Caco-2 (cell line): ENCODE results near the gene COX15. TPM values are rescaled to one million over a fixed set of nuclear protein-coding genes. Genes with fewer than 3 reads are reported as not detected.

Source experiments
- BruUV-seq: library from RNA; stranded (reverse); fragments of 400-500 nt; replicated peaks from 2 replicates; lab custom pipeline; 2021; lab: Mats Ljungman, UMichigan
- CTCF ChIA-PET: fragments of 300-600 bp; sonication (Branson Sonifier 250); formaldehyde crosslinking; loops from one replicate; lab custom pipeline; 2022; ENCODE audit warnings: antibody characterized with exemption; lab: Charles Lee
- POLR2A ChIA-PET: fragments of 300-600 bp; sonication (Branson Sonifier 250); formaldehyde crosslinking; loops from one replicate; lab custom pipeline; 2022; ENCODE audit warnings: antibody characterized with exemption; lab: Charles Lee
- DNase-seq, 2 experiments: peaks; one replicate each; pipeline versions ENCODE4 v3.0.0 to v3.0.0-alpha.2; 2020 to 2022
- H3K27me3 ChIP-seq: replicated peaks from 2 replicates; pipeline ENCODE4 v1.6.0; 2011; ENCODE audit warnings: low read length; ENCODE audit not compliant: control insufficient read depth, insufficient read depth
- H3K36me3 ChIP-seq: 2 replicates; pipeline ENCODE4 v1.5.1; 2011; ENCODE audit warnings: low read length; ENCODE audit not compliant: control insufficient read depth, insufficient read depth
- H3K4me1 ChIP-seq: fragments of 250-450 bp; sonication (Bioruptor Pico); 2 replicates; pipeline ENCODE4 v1.5.1; 2020; ENCODE audit warnings: mild to moderate bottlenecking
- H3K4me3 ChIP-seq: 2 replicates; pipeline ENCODE4 v1.5.1; 2011; ENCODE audit warnings: low read depth, mild to moderate bottlenecking, control low read depth, low read length
- H3K9me3 ChIP-seq: fragments of 250-450 bp; sonication (Bioruptor Pico); 2 replicates; pipeline ENCODE4 v1.5.1; 2020; ENCODE audit warnings: mild to moderate bottlenecking, moderate library complexity
- H3K27ac Mint-ChIP-seq: one replicate; pipeline ENCODE4 v1.8.0; 2022; ENCODE audit warnings: mixed read lengths; ENCODE audit not compliant: unreplicated experiment
- H3K27me3 Mint-ChIP-seq: one replicate; pipeline ENCODE4 v1.8.0; 2022; ENCODE audit warnings: mixed read lengths; ENCODE audit not compliant: insufficient read depth, unreplicated experiment
- H3K36me3 Mint-ChIP-seq: one replicate; pipeline ENCODE4 v1.8.0; 2022; ENCODE audit warnings: mild to moderate bottlenecking, mixed read lengths; ENCODE audit not compliant: insufficient read depth, unreplicated experiment
- H3K4me1 Mint-ChIP-seq: one replicate; pipeline ENCODE4 v1.8.0; 2022; ENCODE audit warnings: low read depth, mixed read lengths; ENCODE audit not compliant: unreplicated experiment
- H3K4me3 Mint-ChIP-seq: one replicate; pipeline ENCODE4 v1.8.0; 2022; ENCODE audit warnings: mild to moderate bottlenecking, moderate library complexity, mixed read lengths; ENCODE audit not compliant: unreplicated experiment
- H3K9me3 Mint-ChIP-seq: one replicate; pipeline ENCODE4 v1.8.0; 2022; ENCODE audit warnings: mixed read lengths; ENCODE audit not compliant: unreplicated experiment
- intact Hi-C: fragments of 100-400 bp; cut with micrococcal nuclease; formaldehyde crosslinking; loops from one replicate; pipeline ENCODE4 v1.10.0; 2022; ENCODE audit not compliant: unreplicated experiment
- total RNA-seq: library from RNA; stranded (reverse); gene quantifications from 2 replicates; pipeline ENCODE4 v1.2.3, GENCODE V29; 2022
- TF ChIP-seq, protein P1 (sequence below), 2 experiments: fragments of 200-600 bp in 1 of 2; IDR thresholded peaks; 1 replicate in 1 of 2; 2 replicates in 1 of 2; pipeline versions ENCODE4 v1.5.1 to v1.8.0; 2011 to 2022; ENCODE audit warnings: antibody characterized with exemption in 1 of 2, control low read depth in 1 of 2, inconsistent platforms in 1 of 2, low read depth in 1 of 2, low read length in 1 of 2, mild to moderate bottlenecking in 1 of 2, moderate library complexity in 1 of 2; ENCODE audit not compliant: insufficient read depth in 1 of 2, severe bottlenecking in 1 of 2, unreplicated experiment in 1 of 2

Gene COX15
- total RNA-seq, 1 experiment from 2014 or later = 47.6 TPM

DNA sequence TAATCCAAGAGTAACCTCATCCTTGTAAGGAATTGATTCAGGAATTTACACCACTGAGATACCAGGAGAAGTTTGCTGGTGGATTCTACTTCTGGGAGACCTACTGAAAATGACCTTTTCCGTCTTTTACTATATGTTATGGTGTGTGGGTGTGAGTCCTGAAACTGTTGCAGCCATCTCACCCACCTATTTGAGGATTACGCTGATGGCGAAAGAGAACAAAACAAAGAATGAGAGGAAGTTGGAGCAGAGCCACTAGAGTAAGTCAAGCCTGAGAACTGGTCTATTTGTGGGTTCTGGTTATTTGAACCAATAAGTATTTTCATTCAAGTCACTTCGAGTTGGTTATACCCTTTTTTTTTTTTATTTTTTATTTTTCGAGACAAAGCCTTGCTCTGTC is 37.8 kb upstream of the COX15 start:
- Mint-ChIP-seq H3K4me3 (no peak overlapping the region), H3K9me3 (no peaks in the 10 kb centered on the region), H3K27ac (peak overlapping the region; percentile 58), H3K4me1 (peaks cover 9% of the 10 kb centered on the region), H3K27me3 (no peaks in the 10 kb centered on the region), H3K36me3 (no peaks in the 10 kb centered on the region)
- CTCF ChIA-PET = no interaction called here
- TF ChIP-seq, protein P1, sequence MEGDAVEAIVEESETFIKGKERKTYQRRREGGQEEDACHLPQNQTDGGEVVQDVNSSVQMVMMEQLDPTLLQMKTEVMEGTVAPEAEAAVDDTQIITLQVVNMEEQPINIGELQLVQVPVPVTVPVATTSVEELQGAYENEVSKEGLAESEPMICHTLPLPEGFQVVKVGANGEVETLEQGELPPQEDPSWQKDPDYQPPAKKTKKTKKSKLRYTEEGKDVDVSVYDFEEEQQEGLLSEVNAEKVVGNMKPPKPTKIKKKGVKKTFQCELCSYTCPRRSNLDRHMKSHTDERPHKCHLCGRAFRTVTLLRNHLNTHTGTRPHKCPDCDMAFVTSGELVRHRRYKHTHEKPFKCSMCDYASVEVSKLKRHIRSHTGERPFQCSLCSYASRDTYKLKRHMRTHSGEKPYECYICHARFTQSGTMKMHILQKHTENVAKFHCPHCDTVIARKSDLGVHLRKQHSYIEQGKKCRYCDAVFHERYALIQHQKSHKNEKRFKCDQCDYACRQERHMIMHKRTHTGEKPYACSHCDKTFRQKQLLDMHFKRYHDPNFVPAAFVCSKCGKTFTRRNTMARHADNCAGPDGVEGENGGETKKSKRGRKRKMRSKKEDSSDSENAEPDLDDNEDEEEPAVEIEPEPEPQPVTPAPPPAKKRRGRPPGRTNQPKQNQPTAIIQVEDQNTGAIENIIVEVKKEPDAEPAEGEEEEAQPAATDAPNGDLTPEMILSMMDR (IDR thresholded peaks at IDR 0.05; ENCODE audit: insufficient read depth in 1 of 2, low read depth in 1 of 2, low read length in 1 of 2, severe bottlenecking in 1 of 2, unreplicated experiment in 1 of 2) = no peak
- Histone ChIP-seq H3K4me1 (peaks cover 25% of the 10 kb centered on the region), H3K36me3 (no peaks in the 10 kb centered on the region), H3K27me3 (no peaks in the 10 kb centered on the region), H3K4me3 (no peak overlapping the region), H3K9me3 (no peaks in the 10 kb centered on the region)
- no TSS peak for BruUV-seq
- no peak for DNase-seq
- POLR2A ChIA-PET = interaction anchor here (0.6 kb wide), 1 partner anchor 37 kb away, joined by 4 read pairs; no protein-coding TSS in a partner anchor
- intact Hi-C loops = no loop called here

DNA sequence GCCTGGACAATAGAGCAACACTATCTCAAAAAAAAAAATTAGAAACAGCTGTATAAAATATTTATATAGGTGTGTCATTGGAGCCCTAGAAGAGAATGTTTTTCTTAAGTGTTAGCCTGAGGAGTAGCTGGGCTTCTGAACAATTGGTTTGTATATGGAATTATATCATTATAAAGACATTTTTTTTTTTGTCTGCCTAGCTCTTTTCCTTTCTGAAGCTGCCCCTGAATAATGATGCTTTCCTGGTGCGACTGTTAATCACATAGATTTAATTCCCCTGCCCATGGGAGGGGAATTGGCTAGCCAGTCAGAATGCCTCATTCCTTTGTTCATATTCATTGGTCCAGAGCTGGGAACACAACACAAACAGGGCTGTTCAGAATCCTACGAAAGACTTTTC is 36.6 kb upstream of the COX15 start:
- TF ChIP-seq, protein P1 (IDR thresholded peaks at IDR 0.05; ENCODE audit: insufficient read depth in 1 of 2, low read depth in 1 of 2, low read length in 1 of 2, severe bottlenecking in 1 of 2, unreplicated experiment in 1 of 2) = no peak
- no peaks in the 10 kb centered on the region for H3K9me3 Mint-ChIP-seq
- intact Hi-C loops = no loop called here
- no peak overlapping the region for H3K27ac Mint-ChIP-seq
- no peak for DNase-seq
- CTCF ChIA-PET = no interaction called here
- no peaks in the 10 kb centered on the region for H3K36me3 ChIP-seq
- no peak overlapping the region for H3K4me3 ChIP-seq
- POLR2A ChIA-PET = no interaction called here
- no peaks in the 10 kb centered on the region; the same call in 1 of the 2 replicates for H3K9me3 ChIP-seq
- H3K4me1 Mint-ChIP-seq = peaks cover 9% of the 10 kb centered on the region
- H3K27me3 ChIP-seq = no peaks in the 10 kb centered on the region
- H3K4me1 ChIP-seq = peaks cover 25% of the 10 kb centered on the region
- no peak overlapping the region for H3K4me3 Mint-ChIP-seq
- no peaks in the 10 kb centered on the region for H3K27me3 Mint-ChIP-seq
- BruUV-seq = no TSS peak
- no peaks in the 10 kb centered on the region for H3K36me3 Mint-ChIP-seq

DNA sequence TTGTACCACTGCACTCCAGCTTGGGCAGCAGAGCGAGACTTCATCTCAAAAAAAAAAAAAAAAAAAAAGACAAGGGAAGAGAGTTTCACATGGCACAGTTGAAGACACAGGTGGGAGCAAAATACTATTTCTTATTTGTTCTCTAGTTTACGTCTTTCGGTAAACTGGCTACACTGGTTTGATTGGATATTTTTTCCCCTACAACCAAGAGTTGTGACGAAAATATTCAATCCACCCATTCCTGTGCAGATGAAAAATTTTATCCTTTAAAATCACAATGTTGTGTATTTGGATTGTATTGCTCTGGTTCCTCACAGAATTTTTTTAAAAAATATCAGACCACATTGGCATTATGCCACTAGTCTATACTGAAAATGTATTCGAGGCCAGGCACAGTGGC is 36.0 kb upstream of the COX15 start:
- no peaks in the 10 kb centered on the region for H3K9me3 Mint-ChIP-seq
- H3K27me3 Mint-ChIP-seq = no peaks in the 10 kb centered on the region
- H3K27ac Mint-ChIP-seq = no peak overlapping the region
- no peaks in the 10 kb centered on the region for H3K36me3 ChIP-seq
- intact Hi-C loops = no loop called here
- no peak for DNase-seq
- H3K4me3 Mint-ChIP-seq = no peak overlapping the region
- TF ChIP-seq, protein P1 (IDR thresholded peaks at IDR 0.05; ENCODE audit: insufficient read depth in 1 of 2, low read depth in 1 of 2, low read length in 1 of 2, severe bottlenecking in 1 of 2, unreplicated experiment in 1 of 2) = no peak
- no peaks in the 10 kb centered on the region for H3K27me3 ChIP-seq
- peaks cover 25% of the 10 kb centered on the region for H3K4me1 ChIP-seq
- POLR2A ChIA-PET = interaction anchor here (0.6 to 0.7 kb wide), 2 partner anchors 13 to 32 kb away, joined by 7 read pairs; no protein-coding TSS in a partner anchor
- H3K4me3 ChIP-seq = no peak overlapping the region
- CTCF ChIA-PET = no interaction called here
- H3K4me1 Mint-ChIP-seq = peaks cover 9% of the 10 kb centered on the region
- H3K9me3 ChIP-seq = no peaks in the 10 kb centered on the region; the same call in 1 of the 2 replicates
- no TSS peak for BruUV-seq
- H3K36me3 Mint-ChIP-seq = no peaks in the 10 kb centered on the region
